Stimulated activated CD4-positive, alpha-beta T cell treated with anti-CD3 and anti-CD28 coated beads, Interleukin-2, amount 100 ng/mL, for 48 hours (primary cell): Measurements from ENCODE around the gene BCAR3.

Experiments used
- DNase-seq, 2 donors: peaks; one replicate each; pipeline ENCODE4 v3.0.0-alpha.2; 2020

The BCAR3 gene

GRCh38 chr1:93614541-93614940 lies 67.1 kb downstream of the BCAR3 start:
- no peak for DNase-seq

- no peak for DNase-seq
These were observed 67.7 kb downstream of the BCAR3 start for GRCh38 chr1:93613898-93614297.

- no peak for DNase-seq
These were observed 69.1 kb downstream of the BCAR3 start for GRCh38 chr1:93612510-93612909.

GRCh38 chr1:93611668-93612067 lies 70.0 kb downstream of the BCAR3 start:
- no peak for DNase-seq

- no peak for DNase-seq
These were observed 72.1 kb downstream of the BCAR3 start for GRCh38 chr1:93609536-93609935.

GRCh38 chr1:93608187-93609109 lies 73.2 kb downstream of the BCAR3 start:
- DNase-seq = peak; percentile 22 to 23

GRCh38 chr1:93607814-93608186 lies 73.8 kb downstream of the BCAR3 start:
- DNase-seq = peak; percentile 37 to 49

GRCh38 chr1:93605812-93606512 lies 75.7 kb downstream of the BCAR3 start:
- DNase-seq = no peak

- no peak for DNase-seq
These were observed 76.5 kb downstream of the BCAR3 start for GRCh38 chr1:93605026-93605568.

- DNase-seq = no peak
These were observed 77.2 kb downstream of the BCAR3 start for GRCh38 chr1:93604411-93604810.

- no peak for DNase-seq
These were observed 78.0 kb downstream of the BCAR3 start for GRCh38 chr1:93603601-93604000.

- DNase-seq = no peak
These were observed 78.5 kb downstream of the BCAR3 start for GRCh38 chr1:93603106-93603505.

GRCh38 chr1:93602101-93602500 lies 79.5 kb downstream of the BCAR3 start:
- DNase-seq = no peak

GRCh38 chr1:93601686-93602085 lies 80.0 kb downstream of the BCAR3 start:
- DNase-seq = no peak

GRCh38 chr1:93600663-93601062 lies 81.0 kb downstream of the BCAR3 start:
- DNase-seq = no peak

GRCh38 chr1:93599479-93599878 lies 82.2 kb downstream of the BCAR3 start:
- DNase-seq = no peak

- DNase-seq = no peak
These were observed 82.7 kb downstream of the BCAR3 start for GRCh38 chr1:93598861-93599439.

- no peak for DNase-seq
These were observed 83.2 kb downstream of the BCAR3 start for GRCh38 chr1:93598396-93598795.

GRCh38 chr1:93597709-93598108 lies 83.9 kb downstream of the BCAR3 start:
- no peak for DNase-seq

- DNase-seq = no peak
These were observed 85.1 kb downstream of the BCAR3 start for GRCh38 chr1:93596329-93597089.

GRCh38 chr1:93595743-93596142 lies 85.9 kb downstream of the BCAR3 start:
- DNase-seq = no peak

GRCh38 chr1:93595266-93595665 lies 86.4 kb downstream of the BCAR3 start:
- DNase-seq = no peak

- no peak for DNase-seq
These were observed 87.1 kb downstream of the BCAR3 start for GRCh38 chr1:93594603-93594880.
